Measurements from ENCODE around the gene NOC2L.
"Not testable (repeated sequence)": the region's sequence is repeated elsewhere in the genome, so short reads cannot be mapped to it uniquely, and the experiment has no call there.

The NOC2L gene

GRCh38 chr1:958823-959730, at the start of gene NOC2L:
TSS of gene NOC2L (minus strand) at chr1:959256. CDS start at chr1:959240, 16 bp downstream.
- DNase-seq (ENCODE audit: low read depth): peak; percentile 97

DNA sequence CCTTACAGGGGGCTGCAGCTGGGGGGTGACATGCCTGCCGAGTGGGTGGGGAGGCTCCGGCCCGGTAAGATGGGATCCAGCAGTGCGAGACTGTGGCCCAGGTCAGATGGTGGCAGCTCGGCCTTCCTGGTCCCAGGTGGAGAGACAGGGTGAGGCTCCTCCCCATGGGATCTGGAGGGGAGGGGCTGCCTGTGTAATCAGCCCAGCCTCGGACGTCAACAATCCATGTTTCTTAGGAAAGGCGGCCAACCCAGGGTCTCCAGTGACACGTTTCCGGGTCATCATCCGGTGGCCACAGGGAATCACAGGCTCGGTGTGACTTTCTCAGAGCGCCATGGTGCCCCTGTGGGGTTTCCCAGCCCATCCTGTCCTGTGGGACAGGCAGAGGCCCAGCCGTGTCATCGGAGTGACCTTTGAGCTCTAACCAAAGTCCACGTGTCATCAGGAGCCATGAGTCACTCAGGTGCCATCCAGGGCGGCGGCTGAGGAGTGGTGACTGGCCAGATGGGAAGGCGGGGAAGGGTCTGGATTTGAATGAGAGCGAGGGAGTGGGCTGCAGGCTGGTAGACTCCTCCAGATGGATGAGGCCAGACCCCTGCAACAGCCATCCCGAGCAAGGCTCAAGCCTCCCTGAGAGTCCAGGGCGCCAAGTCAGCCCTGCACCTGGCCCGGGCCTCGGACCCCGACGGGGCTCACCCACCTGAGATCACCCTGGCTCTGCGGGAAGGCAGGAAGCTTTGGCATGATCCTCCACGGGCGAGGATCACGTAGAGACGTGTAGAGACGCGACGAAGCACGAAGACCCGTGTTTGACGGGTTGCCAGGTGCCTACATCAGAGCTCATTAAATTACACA, 47.5 kb upstream of the NOC2L start:
- no peak for DNase-seq (ENCODE audit: low read depth)

GRCh38 chr1:1005774-1006304, 46.8 kb upstream of the NOC2L start:
- DNase-seq (ENCODE audit: low read depth): no peak

DNA sequence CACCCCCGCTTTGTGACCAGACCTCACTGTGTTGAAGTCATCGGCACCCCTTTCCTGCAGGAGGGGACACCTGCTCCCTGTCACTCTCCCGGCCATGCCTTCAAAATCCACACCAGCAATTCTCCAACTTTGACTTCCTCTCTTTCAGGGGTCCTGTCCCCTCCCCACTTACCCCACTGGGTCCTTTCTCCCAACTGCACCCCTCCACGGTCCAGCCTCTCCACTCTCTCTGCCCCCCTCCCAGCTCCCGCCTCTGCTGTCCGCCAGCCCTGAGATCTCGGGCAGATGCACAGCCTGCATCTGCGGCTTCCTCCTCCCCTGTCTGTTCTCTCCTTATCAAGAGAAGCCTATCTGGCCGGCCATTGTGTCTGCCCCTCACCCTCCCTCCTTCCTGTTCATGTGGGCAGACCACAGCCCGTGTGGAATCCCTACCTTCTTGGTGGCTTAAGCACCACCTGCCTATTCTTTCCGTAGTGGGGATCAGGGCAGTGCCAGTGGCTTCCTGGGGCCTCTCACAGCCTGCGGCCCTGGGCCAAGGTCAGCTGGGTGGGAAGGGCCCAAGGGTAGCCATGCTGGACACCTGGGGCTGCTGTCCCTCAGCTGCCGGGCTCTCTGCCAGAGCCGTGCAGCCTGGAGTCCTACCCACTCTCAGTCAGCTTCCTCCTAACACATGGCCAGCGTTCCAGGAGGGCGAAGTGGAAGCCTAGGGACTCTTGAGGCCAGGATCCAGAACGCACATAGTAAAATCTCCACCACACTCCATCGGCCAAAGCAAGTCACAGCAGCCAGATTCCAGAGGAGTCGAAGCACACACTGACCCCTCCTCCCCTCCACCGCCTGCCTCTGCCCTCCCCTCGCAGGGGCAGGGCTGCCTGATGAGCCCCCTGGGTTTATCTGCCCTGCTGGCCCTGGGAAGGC, 46.0 kb upstream of the NOC2L start:
- no peak for DNase-seq (ENCODE audit: low read depth)

DNA sequence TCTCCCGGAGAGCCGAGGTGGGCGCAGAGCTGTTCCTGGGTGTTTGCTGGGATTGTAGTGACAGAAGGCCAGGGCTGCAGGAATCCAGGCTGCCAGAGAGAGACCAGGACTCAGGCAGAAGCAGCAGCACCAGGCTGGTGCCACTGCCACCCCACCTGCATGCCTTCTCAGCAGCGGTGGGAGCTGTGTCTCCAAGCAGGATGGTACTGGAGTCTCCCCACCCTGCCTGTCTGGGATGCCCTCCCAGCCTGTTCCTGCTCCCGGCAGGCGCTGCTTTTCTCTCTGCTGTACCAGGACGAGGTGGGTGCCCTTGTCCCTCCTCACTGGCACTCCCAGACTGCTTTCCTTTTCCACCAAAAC, 45.3 kb upstream of the NOC2L start:
- no peak for DNase-seq (ENCODE audit: low read depth)

- no peak for DNase-seq (ENCODE audit: low read depth)
Measured at GRCh38 chr1:1003618-1004419, 44.8 kb upstream of the NOC2L start.

DNA sequence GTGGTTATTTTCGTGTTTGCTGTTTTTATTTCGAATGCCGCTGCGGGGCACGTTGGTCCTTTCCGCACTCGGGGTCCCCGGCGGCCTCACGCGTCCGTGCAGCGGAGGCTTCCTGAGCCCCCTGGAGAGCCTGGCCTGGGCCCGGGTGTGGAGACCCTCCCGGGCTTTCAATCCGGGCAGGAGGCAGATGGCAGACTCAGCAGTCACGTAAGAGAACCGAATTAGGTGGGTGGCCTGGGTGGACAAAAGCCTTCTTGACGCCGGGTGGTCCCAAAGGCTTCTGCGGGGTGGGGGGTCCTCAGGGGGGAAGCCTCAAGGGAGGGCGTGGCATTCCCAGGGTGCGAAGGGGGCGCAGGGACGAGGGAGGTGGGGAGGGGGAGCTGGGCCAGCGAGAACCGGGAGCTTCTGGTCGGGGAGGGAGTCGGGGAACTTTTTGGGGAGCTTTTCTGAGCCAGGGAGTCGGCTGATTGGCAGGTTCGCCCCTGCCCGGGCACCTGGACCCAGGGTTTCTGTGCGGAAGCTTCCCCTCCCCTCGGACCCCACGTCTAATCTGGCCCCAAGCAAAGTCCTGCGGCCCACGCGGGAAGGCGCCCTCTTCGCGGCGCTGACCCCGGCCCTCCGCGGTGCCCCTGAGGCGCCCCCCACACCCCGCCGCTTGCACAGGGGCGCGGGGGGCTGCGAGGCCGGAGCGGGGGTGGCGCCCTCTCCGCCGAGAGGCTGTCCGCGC, 42.2 kb upstream of the NOC2L start:
- DNase-seq (ENCODE audit: low read depth): no peak

DNA sequence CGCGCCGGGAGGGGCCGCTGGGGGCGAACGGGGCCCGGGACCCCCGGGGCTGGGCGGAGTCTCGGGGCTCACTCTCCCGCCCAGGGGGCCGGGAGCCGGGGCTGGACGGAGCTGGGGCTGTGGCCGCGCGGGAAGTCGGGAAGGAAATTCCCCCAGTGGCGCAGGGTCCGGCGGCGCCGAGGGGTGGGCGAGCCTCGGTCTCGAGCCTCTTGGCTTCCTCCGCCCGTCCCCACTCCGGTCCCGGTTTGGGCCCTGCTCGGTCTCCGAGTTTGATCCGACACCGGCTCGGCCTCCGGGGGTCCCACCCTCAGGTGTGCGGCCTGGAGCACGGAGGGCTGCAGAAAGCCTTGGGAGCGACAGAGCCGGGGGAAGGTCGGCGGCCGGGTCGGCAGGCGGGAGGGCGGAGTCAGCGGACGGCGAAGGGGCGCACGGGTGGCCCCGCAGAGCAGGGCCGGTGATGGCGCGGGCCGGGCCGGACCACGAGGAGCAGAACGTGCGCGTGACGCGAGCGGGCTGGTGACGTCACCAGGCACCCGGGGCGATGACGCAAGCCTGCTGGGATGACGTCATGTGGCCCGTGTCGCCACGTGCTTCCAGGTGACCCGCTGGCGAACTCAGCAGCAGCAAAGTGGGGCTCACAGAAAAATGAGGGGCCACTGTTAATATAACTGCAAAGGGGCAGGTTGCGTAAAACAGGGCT, 41.5 kb upstream of the NOC2L start:
- peak; percentile 33 for DNase-seq (ENCODE audit: low read depth)

DNA sequence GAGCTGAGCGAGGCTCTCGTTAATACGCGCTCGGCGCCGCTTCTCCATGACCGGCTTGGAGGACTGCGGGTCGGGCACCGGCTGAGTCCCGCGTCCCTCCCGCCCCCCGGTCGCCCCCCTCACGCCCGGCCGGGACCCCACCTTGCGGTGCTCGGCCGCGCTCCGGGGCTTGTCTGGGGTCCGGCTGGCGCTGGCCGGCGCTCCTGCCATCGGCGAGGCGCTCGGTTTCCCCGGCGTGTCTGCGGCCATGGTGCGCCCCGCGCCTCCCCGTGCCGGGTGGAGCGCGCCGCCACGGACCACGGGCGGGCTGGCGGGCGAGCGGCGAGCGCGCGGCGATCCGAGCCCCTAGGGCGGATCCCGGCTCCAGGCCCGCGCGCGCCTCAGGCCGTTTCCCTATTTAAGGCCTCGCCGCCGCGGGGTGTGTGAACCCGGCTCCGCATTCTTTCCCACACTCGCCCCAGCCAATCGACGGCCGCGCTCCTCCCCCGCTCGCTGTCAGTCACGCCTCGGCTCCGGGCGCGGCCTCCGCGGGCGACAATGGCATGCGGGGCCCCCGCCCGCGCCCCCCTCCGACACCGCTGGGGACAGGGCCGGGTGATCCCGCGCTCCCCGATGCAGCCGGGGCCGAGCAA, 40.8 kb upstream of the NOC2L start, which contains the start of gene HES4:
HES4 (minus strand) TSS at position 373 of the 632 bp plus-strand sequence; CDS start at position 249, 124 bp downstream.
- no peak for DNase-seq (ENCODE audit: low read depth)

DNA sequence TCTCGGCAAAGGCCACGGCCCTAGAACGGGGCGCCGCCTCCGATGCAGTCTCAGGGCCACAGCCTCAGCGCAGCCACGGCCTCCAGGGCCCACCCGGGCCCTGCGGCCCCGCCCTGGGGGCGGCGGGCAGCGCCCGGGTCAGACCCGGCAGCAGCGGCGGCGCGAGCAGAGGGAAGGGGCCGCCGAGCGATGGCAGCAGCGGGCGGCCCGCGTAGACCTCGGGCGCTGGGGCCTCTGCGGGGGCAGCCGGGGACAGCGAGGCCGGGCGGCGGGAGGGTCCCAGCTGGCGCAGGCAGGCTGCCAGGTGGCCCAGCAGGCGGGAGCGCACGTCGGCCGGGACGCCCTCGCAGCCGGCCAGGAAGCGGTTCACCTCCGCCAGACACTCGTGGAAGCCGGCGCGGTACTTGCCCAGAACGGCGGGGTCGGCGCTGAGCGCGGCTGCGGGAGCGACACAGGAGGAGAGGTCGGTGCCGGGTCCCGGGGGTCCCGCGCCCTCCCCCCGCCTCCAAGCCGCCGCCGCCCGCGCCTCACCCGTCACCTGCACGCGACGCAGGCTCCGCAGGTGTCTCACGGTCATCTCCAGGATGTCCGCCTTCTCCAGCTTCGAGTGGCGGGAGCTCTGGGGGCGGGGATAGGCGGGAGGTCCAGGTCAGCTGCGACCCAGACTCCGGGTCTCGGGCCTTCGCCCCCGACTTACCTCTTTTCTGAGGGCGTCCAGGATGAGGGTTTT, 40.1 kb upstream of the NOC2L start:
- DNase-seq (ENCODE audit: low read depth): no peak

- DNase-seq (ENCODE audit: low read depth): no peak
Measured at GRCh38 chr1:998745-998994, 39.6 kb upstream of the NOC2L start.

DNA sequence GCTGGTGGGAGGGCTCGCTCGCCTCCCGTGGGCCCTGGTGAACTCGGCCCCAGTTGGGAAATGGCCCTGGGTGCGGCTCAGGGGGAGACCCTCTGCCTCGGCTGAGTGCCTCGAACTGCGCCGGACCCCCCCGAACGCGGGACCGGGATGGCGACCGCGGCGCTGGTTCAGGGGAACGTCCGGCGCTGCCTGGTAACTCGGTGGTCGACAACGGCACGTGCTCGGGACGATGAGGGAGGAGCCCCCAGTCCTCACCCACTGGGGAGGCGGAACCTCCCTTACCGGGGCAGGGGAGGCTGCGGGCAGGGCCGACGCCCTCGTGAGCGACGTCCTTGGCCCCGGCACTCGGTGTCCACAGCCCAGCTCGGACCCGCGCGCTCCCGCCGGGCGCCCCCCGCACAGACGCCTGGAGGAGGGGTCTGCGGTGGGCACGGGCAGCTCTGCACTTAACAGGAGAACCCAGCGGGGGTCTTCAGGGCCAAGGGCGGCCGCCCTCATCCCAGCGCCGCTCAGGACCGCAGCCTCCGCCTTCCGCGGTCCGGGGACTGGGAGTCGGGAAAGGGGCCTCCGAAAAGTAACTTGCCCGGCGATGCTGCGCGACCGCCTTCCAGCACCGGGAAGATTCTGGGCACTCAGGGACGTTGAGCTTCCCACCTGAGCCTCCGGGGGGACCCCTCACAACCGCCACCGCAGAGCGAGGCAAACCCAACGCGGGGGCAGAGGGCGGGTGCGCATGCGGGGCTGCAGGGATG, 39.1 kb upstream of the NOC2L start:
- DNase-seq (ENCODE audit: low read depth): no peak

DNA sequence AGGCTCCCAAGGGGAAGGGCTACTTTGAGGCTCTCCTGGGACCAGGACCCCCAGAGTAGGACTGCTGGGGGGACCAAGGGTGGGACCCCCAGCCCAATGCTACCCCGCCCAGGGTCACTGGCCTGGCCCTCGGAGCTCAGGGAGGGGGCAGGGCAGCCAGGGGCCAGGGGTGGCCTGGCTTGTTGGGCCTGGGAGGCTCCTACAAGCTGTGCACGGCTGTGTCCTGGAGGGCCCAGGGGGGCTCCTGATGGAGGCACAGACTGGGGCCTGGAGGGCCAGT, 38.6 kb upstream of the NOC2L start:
- DNase-seq (ENCODE audit: low read depth): no peak

DNA sequence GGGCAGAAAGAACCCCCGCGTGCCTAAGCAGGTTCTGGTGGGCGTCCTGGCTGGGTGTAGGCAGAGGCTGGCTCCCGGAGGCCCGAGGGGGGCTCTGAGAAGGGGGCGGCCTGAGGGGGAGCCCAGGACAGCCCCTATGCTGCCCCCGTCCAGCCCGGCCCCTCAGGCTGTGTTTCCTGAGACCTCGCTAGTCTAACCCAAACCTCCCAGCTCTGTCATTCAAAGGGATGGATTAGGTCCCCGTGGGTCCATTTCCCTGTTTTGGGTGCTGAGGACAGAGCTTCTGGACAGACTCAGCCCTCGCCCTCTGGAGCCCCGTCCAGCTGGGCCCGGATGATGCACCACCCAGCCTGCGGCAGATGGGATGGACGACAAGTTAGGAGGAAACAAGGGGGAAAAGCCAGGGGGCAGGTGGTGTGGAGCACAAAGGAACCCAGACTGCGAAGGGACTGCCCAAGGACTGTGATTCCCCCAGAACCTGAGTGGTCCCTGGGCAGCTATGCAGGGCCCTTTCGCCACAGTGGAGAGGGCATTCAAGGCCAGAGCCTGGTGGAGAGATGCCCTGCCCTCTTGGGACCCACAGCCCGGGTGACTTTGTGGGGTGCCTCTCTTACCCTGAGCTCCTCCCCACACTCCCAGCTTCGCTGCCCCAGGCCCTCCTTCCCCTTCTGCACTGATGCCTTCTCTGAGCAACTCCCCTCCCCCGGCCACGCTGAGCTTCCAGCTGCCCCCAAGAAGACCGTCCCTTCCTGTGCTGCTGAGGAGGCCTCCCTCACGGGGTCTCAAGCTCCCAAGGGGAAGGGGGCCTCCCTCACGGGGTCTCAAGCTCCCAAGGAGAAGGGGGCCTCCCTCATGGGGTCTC, 38.0 kb upstream of the NOC2L start:
- DNase-seq (ENCODE audit: low read depth): no peak

GRCh38 chr1:995665-996633, 36.9 kb upstream of the NOC2L start:
- no peak for DNase-seq (ENCODE audit: low read depth)

DNA sequence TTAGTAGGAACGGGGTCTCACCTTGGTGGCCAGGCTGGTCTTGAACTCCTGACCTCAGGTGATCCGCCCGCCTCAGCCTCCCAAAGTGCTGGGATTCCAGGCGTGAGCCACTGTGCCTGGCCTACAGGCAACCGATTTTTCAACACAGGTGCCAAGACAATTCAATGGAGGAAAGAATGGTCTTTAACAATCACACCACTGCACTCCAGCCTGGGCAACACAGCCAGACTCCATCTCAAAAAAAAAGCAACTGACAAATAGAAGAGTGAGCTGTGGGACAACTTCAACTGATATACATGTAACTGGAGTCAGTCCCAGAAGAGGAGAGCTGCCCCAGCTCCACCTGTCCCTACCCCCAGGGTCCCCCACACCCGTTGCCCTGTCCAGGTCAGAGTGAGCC, 35.5 kb upstream of the NOC2L start:
- DNase-seq (ENCODE audit: low read depth): not testable (repeated sequence)

Data from stimulated activated CD8-positive, alpha-beta memory T cell treated with anti-CD3 and anti-CD28 coated beads, Interleukin-15, amount 100 ng/mL, for 1 hour (primary cell).